CD4-positive, alpha-beta T cell treated with Interleukin-15 for 1 hour (primary cell): ENCODE results near the gene RNF44.
"Not testable (repeated sequence)": the region's sequence is repeated elsewhere in the genome, so short reads cannot be mapped to it uniquely, and the experiment has no call there.

Source experiments
- DNase-seq: peaks from one replicate; pipeline ENCODE4 v3.0.0-alpha.2; 2020

The RNF44 gene

DNA sequence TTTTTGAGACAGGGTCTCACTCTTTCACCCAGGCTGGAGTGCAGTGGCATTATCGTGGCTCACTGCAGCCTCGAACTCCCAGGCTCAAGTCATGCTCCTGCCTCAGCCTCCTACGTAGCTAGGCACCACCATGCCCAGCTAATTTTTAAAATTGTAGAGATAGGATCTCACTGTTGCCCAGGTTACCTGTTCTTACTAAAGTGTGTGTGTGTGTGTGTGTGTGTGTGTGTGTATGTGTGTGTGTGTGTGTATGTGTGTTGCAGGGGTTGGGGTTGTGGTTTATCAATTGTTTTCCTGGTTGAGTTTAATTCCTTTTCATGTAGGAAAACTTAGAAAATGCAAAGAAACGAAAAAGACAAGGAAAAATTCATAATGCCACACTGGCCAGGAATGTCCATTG, 21.8 kb downstream of the RNF44 start:
- DNase-seq = no peak

- DNase-seq = no peak
Observed at GRCh38 chr5:176514244-176514950, 22.8 kb downstream of the RNF44 start.

GRCh38 chr5:176513788-176514187, 23.4 kb downstream of the RNF44 start:
- no peak for DNase-seq

GRCh38 chr5:176508603-176509002, 28.6 kb downstream of the RNF44 start:
- no peak for DNase-seq

GRCh38 chr5:176507911-176508310, 29.3 kb downstream of the RNF44 start:
- DNase-seq = no peak

DNA sequence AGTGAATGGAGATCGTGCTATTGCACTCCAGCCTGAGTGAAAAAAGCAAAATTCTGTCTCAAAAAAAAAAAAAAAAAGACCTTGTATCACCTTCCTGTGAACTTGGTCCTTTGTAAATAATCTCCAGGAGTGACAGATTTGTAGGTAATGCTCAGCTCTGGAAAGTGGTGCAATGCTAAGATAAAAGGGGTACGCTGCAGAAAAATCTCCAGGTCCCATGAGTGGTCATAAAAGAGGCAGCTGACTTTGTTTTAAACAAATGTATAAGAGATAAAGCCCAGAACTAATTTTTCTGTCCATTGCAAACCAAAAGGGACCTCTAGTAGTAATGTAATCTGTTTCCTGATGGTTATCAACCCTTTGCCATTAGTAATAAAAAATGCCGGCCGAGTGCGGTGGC, 33.7 kb downstream of the RNF44 start:
- no peak for DNase-seq

- DNase-seq = no peak
Observed at GRCh38 chr5:176501333-176501732, 35.9 kb downstream of the RNF44 start.

DNA sequence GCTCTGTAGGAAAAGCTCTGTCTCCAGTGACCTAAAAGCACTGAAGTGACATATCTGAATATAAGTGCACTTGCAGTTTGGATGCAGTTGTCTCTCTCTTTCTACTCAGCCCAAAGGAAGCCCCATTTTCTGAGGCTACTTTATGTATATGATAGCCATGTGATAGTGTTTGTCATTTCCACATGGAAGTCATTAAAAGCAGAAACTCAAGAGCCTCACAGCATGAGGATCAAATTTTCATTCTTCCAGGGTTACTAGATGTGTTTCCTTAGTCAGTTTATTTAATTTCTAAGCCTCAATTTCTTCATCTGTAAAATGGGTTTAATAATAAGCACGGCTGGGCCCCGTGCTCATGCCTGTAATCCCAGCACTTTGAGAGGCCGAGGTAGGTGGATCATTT, 36.7 kb downstream of the RNF44 start:
- DNase-seq = no peak

DNA sequence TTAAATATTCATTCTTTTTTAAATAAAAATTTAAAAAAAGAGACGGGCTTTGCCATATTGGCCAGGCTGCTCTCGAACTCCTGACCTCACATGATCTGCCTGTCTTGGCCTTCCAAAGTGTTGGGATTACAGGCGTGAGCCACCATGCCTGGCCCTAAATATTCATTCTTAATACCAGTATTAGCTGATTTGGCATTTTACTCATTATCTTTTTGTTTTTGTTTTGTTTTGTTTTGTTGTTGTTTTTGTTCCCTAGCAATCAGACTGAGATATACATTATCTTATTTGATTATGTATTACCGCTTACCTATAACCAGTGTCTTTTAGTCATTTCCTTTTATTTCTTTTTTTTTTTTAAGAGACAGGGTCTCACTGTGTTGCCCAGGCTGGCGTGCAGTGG, 37.9 kb downstream of the RNF44 start:
- no peak for DNase-seq

GRCh38 chr5:176497852-176498251, 39.4 kb downstream of the RNF44 start:
- no peak for DNase-seq

DNA sequence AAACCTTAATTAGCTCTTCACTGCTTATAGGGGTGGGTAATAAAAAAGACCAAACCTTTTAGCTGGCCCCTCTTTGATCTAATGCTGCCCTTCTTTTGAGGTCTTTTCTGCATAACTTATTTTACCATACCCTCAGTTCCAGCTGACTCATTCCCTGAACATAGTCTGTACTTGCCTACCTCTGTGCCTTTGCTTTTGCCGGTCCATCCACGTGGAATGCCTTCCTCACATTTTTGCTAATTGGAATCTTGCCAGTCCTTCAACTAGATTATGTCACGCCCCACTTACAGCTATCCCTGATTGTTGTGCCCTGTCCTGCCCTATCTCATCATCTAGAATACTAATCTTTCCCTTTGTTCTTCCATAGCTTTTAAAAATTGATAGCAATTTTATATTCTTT, 44.8 kb downstream of the RNF44 start:
- DNase-seq = no peak

DNA sequence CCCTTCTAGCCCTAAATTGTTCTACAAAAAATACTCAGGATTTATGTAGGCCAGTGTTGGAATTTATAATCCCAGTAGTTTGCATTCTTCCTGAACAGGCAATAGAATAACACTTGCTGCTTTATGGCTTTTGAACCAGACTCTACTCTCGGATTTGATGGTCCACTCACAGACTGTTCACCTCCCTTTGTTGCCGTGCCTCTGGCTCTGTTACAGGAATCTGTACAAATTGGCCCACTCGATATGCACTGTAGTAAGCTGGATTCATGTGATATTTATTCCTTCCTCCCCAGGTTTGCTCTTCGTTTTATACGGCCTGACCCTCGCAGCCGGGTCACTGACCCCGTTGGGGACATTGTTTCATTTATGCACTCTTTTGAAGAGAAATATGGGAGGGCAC, 45.3 kb downstream of the RNF44 start:
- no peak for DNase-seq

DNA sequence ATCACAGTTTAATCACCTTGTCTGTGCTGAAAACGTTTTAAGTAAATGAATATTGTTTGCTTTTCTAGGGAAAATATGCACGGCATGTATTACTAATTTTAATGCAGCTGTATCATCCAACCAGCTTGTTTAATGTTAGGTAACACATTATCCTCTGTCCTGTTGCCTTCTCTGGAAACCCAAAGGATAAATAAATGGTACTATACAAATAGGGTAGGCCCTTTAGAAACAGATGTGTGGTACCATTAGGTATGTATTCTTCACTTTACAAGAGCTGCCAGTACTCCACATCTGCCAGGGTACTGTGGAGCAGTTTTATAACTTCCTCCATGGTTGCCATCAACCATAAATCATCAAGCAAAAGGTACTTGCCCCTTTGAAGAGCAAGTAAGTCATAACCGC, 46.1 kb downstream of the RNF44 start:
- DNase-seq = no peak

- no peak for DNase-seq
Observed at GRCh38 chr5:176490301-176490700, 46.9 kb downstream of the RNF44 start.

DNA sequence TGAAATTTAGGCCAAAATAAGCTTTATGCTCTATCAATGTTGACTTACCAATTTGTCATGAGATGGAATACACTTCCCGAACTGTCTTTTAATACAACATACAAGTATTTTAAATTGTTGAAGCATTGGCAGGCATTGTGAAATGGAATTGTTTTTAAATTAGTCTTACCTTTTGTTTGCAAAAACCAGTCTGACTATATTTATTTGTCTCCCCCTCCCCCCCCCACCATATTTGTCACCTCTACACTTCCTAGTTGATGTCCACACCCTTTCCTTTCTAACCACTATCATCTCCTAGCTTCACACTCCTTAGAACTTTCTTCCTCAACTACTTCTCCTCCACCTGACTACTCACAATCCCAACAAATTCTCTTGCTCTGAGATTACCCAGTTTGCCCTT, 48.1 kb downstream of the RNF44 start:
- DNase-seq = no peak

DNA sequence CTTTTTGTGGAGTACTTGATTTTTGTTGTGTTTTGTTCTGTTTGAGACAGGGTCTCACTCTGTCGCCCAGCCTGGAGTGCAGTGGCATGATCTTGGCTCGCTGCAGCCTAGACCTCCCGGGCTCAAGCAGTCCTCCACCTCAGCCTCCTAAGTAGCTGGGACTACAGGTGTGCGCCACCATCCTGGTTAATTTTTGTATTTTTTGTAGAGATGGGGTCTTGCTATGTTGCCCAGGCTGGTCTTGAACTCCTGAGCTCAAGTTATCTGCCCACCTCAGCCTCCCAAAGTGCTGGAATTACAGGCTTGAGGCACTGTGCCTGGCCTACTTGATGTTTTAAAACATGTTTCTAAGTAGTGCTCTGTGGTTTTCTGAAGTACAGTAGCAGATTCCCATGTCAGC, 50.0 kb downstream of the RNF44 start:
- not testable (repeated sequence) for DNase-seq

DNA sequence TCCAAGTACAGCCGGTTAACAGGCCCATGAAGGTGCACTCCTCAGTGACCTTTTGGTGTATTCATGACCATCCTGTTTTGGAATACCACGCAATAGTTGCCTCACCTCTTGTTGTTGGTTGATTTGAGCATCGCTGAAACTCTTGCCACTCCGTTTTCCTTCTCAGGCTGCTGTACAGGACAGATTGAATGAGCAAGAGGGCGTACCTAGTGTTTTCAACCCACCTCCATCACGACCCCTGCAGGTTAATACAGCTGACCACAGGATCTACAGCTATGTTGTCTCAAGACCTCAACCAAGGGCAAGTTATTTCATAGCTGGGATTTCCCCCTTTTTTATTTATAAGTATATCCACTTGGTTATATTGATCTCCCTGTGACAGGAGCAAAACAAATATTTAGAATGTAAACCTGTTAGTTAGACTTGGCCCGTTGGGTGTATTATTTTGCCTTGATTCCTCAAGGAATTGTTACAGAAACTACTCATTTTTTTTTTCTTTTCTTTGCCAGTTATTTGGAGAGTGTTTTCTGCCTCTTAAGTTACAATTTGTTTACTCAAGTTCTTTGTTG, 50.9 kb downstream of the RNF44 start:
- DNase-seq = no peak

GRCh38 chr5:176485176-176485575, 52.0 kb downstream of the RNF44 start:
- DNase-seq = no peak

DNA sequence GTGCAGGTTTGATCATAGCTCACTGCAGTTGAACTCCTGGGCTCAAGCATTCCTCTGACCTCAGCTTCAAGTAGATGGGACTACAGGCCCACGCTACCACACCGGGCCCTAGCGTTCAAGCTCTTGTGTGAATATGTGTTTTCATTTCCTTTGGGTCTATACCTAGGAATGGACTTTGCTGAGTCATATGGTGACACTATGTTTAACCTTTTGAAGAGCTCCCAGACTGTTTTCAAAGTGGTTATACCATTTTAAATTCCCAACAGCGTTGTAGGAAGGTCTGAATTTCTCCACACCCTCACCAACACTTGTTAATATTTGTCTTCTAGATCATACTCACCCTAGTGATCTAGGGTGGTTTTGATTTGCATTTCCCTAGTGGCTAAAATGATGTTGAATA, 55.5 kb downstream of the RNF44 start:
- DNase-seq = no peak
